ENCODE measurements around the gene NEU2.

NEU2 gene

DNA sequence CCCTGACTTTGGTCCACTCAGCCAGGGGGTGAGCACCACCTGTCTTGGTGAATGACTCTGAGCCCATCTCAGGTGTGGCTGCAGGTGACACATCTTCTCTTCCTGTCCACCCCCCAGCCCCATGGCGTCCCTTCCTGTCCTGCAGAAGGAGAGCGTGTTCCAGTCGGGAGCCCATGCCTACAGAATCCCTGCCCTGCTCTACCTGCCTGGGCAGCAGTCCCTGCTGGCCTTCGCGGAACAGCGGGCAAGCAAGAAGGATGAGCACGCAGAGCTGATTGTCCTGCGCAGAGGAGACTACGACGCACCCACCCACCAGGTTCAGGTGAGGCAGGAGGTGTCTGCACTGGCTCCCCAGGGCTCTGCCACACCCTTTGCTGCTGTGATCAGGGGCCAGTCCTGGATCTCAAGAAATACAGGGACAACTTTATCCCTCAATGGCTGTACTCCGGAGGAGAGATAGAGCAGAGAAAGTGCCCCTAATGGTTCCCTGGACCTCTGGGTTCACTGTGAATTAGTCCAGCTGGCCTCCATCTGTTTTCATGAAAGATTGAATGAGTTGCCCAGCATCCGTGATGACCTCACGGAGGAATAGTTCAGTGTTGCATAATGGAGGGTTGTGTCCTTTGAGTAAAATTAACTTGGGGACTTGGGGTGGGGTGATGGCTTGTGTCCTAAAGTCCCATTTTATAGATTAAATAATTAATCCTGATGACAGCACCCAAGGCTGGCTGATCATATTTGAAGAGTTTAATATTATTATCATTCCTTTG lies at the start of gene NEU2:
Gene NEU2, plus strand, starts transcription at position 122 of the 770 bp plus-strand sequence. Its CDS starts 0 bp downstream, at position 122.
- H3K4me2 ChIP-seq (ENCODE audit: low read length), result no peak within 1 kb of the TSS
- no peaks in the 10 kb centered on the region for H3K9me3 ChIP-seq (ENCODE audit: control insufficient read depth, low read length)
- TF ChIP-seq, protein P1, sequence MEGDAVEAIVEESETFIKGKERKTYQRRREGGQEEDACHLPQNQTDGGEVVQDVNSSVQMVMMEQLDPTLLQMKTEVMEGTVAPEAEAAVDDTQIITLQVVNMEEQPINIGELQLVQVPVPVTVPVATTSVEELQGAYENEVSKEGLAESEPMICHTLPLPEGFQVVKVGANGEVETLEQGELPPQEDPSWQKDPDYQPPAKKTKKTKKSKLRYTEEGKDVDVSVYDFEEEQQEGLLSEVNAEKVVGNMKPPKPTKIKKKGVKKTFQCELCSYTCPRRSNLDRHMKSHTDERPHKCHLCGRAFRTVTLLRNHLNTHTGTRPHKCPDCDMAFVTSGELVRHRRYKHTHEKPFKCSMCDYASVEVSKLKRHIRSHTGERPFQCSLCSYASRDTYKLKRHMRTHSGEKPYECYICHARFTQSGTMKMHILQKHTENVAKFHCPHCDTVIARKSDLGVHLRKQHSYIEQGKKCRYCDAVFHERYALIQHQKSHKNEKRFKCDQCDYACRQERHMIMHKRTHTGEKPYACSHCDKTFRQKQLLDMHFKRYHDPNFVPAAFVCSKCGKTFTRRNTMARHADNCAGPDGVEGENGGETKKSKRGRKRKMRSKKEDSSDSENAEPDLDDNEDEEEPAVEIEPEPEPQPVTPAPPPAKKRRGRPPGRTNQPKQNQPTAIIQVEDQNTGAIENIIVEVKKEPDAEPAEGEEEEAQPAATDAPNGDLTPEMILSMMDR (IDR thresholded peaks at IDR 0.05), result no peak
- H3K36me3 ChIP-seq (ENCODE audit: control insufficient read depth, insufficient read depth, low read length), result no peaks in the 10 kb centered on the region
- no peak within 1 kb of the TSS for H3K9ac ChIP-seq
- H3K4me3 ChIP-seq (ENCODE audit: low read depth, low read length), result no peak within 1 kb of the TSS
- H3K27ac ChIP-seq, result no peak within 1 kb of the TSS
- no peak within 1 kb of the TSS for H2AFZ ChIP-seq
- H3K4me1 ChIP-seq, result no peaks in the 10 kb centered on the region
- no peaks in the 10 kb centered on the region for H3K27me3 ChIP-seq (ENCODE audit: control insufficient read depth, insufficient read depth, low read length)
- H3K79me2 ChIP-seq, result no peaks in the 10 kb centered on the region

DNA sequence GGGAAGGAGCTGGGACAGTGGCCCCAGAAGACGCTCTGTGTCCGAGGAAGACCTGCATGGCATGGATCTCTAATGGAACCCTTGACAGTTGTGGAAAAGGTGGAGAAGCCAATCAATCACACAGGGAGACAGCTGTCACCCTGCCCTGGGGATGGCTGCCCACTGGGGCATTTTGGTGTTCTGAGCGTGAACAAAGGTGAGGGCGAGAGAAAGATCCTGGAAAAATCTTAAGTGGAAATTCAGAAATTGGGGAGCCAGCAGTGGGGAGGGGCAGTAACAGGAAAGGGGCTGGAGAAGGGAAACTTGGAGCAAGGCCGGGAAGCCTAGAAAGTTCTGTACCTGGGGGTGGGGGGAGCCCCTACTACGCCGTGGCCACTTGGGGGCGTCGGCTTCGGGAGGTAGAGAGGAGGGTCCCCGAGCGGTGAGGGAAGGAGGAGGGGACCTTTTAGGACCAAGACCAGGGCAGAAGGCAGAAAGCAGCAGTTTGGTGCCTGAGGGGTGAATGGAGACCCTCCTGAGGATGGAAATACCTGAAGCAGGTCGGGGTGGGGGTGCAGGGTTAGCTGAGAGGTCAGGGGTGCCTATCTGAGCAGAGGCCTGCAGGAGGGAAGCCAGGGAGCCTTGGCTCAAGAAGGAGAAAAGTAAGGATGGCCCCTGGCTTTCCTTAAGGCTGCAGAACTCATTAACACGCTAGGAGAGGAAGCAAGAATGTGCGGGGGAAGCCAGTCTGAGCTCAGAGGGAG lies 49.4 kb upstream of the NEU2 start:
- Histone ChIP-seq H3K4me1 (peaks cover 6% of the 10 kb centered on the region), H3K9ac (no peak overlapping the region), H3K27ac (no peak overlapping the region), H2AFZ (no peak overlapping the region), H3K27me3 (ENCODE audit: control insufficient read depth, insufficient read depth, low read length) (no peaks in the 10 kb centered on the region), H3K9me3 (ENCODE audit: control insufficient read depth, low read length) (no peaks in the 10 kb centered on the region), H3K4me3 (ENCODE audit: low read depth, low read length) (no peak overlapping the region), H3K4me2 (ENCODE audit: low read length) (no peak overlapping the region), H3K36me3 (ENCODE audit: control insufficient read depth, insufficient read depth, low read length) (no peaks in the 10 kb centered on the region), H3K79me2 (no peaks in the 10 kb centered on the region)
- TF ChIP-seq, protein P1 (IDR thresholded peaks at IDR 0.05), result no peak

DNA sequence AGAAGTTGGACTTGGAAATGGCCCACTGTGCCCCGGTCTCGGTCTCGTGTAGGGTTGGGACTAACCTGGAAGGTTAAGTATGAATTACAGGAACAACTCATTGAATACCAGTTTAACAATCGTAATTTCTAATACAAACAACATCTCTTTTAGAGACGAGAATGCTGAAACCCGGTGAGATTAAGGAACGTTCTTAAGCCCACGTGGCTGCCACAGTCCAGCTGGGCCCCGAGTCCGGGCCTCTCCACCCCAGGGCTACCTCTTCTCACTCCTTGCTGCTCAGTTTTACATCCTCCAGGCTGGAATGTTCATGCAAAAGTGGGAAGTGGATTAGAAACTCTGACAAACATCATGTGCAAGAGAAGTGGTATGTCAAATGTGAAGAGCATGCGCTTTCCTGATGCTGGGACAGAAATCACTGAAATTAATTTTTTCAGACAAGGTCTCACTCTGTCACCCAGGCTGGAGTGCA lies 48.8 kb upstream of the NEU2 start:
- H3K79me2 ChIP-seq, result no peaks in the 10 kb centered on the region
- TF ChIP-seq, protein P1 (IDR thresholded peaks at IDR 0.05), result no peak
- no peaks in the 10 kb centered on the region for H3K9me3 ChIP-seq (ENCODE audit: control insufficient read depth, low read length)
- no peak overlapping the region for H3K9ac ChIP-seq
- peaks cover 6% of the 10 kb centered on the region for H3K4me1 ChIP-seq
- H3K4me2 ChIP-seq (ENCODE audit: low read length), result no peak overlapping the region
- no peaks in the 10 kb centered on the region for H3K36me3 ChIP-seq (ENCODE audit: control insufficient read depth, insufficient read depth, low read length)
- H3K27ac ChIP-seq, result no peak overlapping the region
- no peak overlapping the region for H3K4me3 ChIP-seq (ENCODE audit: low read depth, low read length)
- H2AFZ ChIP-seq, result no peak overlapping the region
- no peaks in the 10 kb centered on the region for H3K27me3 ChIP-seq (ENCODE audit: control insufficient read depth, insufficient read depth, low read length)

DNA sequence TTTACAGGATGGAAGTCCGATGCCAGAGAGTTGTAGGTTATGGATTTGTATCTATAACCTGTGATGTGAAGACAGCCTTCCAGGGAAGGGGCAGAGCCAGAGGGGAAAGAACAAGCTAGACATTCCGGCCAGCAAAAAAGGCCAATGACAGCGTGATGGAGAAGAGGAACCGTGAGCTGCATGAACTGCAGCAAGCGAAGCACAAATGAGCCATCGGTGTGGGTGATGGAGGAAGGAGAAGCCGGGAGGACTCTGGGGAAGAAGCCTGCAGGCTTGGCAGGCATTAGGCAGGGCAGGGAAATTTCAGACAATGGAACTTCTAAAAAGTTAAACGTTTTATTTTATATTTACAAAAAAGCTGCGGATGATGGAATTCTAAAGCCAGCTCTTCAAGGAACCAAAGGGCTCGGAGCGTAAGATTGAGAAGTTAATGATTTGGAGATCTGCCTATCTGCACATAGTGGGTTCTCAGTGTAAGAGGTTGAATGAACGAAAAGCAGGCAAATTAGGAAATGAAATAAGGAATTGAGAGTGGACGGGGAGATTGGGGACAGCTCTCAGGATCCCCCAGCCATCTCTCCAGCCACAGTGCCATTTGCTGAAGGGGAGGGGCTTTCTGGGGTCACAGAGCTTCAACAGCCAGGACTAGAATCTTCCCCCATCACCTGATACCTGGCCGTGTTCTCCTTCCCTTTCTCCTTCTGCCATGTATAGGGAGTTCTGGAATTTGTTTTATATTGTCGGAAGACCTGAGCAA lies 47.8 kb upstream of the NEU2 start:
- peak overlapping the region; percentile 16 for H2AFZ ChIP-seq
- H3K4me3 ChIP-seq (ENCODE audit: low read depth, low read length), result no peak overlapping the region
- no peak overlapping the region for H3K4me2 ChIP-seq (ENCODE audit: low read length)
- H3K27ac ChIP-seq, result no peak overlapping the region
- peaks cover 6% of the 10 kb centered on the region for H3K4me1 ChIP-seq
- no peaks in the 10 kb centered on the region for H3K9me3 ChIP-seq (ENCODE audit: control insufficient read depth, low read length)
- TF ChIP-seq, protein P1 (IDR thresholded peaks at IDR 0.05), result no peak
- no peaks in the 10 kb centered on the region for H3K79me2 ChIP-seq
- H3K27me3 ChIP-seq (ENCODE audit: control insufficient read depth, insufficient read depth, low read length), result no peaks in the 10 kb centered on the region
- no peak overlapping the region for H3K9ac ChIP-seq
- no peaks in the 10 kb centered on the region for H3K36me3 ChIP-seq (ENCODE audit: control insufficient read depth, insufficient read depth, low read length)

Measured in parathyroid adenoma (tissue), 2 donors.